IPS DF 19.7 (cell line): ENCODE measurements around the gene CALN1.

ENCODE experiments used
- DNase-seq: peaks from one replicate; pipeline ENCODE4 v3.0.0-alpha.2; 2013; ENCODE audit warnings: low read depth, low spot score

The CALN1 gene

DNA sequence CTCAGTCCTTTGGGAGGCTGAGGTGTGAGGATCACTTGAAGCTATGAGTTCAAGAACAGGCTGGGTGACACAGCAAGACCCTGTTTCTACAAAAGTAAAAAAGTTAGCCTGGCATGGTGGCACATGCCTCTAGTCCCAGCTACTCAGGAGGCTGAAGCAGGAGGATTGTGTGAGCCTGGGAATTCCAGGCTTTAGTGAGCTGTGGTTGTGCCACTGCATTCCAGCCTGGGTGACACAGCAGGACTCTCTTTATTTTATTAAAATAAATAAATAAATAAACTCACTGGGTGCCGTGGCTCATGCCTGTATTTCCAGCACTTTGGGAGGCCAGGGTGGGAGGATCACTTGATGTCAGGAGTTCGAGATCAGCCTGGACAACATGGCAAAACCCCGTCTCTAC, 607.9 kb downstream of the CALN1 start:
- no peak for DNase-seq

DNA sequence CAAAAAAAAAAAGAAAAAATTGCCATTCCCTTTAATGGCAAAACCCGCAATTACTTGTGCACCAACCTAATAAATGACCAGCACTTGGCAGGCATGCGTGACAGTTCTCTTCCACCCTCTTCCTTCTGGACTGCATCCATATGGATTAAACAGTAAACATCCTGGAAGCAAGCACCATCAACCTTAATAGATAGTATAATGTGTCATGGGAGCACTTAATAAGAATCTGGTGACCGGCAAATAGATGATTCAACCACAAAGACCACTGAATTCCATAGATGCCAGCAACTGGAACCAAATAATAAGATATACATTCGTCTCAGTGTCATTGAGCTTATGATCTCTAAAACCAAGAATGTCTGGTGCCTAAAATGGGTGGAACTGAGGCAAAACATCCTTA, 610.2 kb downstream of the CALN1 start:
- no peak for DNase-seq

DNA sequence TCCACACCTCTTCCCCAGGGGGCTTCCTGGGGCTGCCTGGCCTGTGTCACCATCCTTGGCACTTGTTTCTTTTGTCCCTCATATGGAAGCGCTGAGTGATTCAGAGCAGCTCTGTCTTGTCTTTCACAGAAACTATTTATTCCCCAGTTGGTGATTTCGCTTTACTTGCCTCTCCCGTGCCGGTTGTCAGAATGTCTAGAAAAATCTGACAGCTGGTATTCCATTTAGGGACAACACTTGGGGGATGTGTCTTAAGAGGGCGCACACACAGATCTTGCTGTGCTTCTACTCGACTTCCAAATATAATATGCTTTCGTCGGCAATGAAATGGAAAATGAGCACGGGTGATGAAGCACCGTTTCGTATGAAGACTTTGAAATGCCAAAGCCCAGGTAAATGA, 611.8 kb downstream of the CALN1 start:
- no peak for DNase-seq

DNA sequence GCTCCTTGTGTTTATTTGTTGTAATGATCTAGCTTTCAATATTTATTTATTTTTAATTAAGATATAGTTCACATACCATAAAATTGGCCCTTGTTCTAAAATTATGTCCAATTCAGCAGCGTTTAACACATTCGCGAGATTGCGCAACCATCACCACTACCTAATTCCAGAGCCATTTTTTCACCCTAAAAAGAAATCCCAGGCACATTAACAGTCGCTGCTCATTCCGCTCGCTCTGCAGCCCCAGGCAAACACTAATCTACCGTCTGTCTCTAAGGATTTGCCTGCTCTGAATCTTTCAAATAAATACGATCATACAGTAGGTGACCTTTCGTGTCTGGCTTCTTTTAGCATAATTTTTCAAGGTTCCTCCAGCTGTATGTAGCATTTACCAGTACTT, 616.7 kb downstream of the CALN1 start:
- DNase-seq, result no peak

DNA sequence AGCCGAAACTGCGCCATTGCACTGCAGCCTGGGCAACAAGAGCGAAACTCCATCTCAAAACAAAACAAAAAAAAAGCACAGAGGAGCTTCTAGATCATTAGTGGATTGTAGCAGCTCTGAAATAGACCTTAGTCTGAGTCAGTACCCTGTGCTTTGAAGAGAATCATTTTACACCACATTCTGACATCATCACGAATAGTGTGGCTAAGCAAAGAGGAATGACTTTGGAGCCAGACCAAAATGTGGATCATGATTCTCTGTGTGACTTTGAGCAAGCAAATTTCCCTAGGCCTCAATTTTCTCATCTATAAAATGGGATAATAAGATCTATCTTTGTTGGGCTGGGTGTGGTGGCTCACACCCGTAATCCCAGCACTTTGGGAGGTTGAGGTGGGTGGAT, 618.9 kb downstream of the CALN1 start:
- no peak for DNase-seq

DNA sequence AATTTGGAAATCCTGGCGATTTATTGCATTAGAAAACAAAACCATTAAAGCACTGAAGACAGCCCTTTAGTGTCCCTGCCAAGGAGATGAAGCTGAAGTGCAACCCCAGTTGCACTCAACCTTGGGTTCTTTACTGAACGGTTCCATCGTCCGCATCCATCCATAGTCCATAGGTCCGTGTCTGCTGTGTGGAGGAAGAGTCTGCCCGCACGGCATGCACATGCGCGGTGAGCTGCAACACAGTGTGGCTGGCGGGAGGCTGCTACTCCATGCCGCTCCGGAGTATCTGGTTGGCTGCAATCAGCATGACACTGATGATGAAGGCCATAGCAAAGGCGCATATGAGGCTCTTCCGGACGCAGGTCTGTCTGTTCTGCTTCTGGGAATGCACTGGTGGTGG, 624.6 kb downstream of the CALN1 start:
- DNase-seq, result no peak

DNA sequence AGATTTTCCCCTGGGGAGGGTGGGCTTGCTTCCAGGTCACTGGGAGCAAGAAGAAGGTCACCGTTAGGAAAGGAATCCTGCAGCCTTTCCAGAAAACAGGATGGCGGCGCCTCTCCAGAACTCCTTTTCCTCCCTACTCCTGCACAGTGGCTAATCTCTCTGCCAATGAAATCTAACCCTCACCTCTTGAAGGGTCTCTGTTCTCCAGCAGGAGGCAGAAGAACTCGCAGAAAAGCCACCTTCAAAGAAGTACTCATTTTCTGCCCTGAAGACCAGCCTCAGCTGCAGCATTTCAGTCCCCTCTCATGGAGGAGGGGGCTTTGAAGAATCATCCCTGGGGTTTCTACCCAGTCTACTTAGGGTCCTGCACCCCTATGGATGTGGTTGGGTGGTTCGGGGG, 626.9 kb downstream of the CALN1 start:
- DNase-seq, result no peak

DNA sequence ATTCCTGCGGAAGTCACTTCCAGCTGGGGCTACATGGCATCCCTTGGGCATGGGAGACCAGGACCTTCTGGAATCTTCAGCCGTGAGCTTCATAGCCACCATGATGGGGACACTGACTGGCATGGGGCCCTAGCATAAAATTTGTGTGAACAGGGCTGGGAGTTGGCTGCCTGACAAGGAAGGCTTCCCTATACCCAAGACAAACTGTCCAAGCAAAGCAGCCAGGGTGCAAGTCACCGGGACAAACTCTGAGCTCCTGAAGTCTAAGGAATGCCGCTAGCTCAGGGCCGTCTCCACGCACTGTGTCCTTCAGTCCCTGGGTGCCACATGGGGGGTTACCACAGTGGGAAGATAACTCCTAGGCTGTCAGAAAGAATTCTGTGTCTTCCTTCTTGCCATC, 627.4 kb downstream of the CALN1 start:
- DNase-seq, result no peak

DNA sequence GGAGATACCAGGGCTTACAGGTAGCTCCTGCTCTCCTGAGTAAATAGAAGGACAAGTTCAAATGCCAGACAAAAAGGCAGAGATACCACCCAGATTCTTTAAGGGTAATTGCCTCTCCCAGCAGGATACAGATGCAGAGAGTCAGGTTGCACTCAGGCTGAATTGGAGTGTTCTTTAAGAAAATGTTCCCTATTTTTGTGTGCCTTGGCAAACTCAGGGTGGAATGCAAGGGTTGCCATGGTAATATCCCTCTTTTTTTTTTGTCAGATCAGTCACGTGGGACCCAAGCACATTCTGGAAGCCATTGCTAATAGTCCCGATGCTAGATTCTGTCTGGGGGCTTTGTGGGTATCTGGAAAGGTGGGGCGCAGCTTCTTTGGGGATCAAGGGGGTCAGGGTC, 628.0 kb downstream of the CALN1 start:
- peak; percentile 59 for DNase-seq

DNA sequence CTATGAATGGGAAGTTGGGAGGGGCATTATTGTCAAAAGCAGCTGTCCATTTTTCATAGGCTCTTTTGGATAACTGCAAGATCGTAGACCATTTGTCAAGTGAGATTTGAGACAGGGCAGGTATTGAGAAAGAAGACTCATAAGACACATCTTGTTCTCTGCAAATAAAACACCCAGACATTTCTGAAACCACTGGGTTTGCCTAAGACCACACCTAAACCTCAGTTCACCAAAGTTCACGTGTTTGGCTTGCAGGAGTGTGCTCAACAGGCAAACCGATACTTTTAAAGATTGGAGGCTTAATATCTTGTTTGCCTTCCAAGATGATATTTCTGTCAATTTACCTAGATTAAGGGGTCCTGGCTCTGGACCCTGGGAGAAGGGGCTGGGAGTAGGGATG, 628.4 kb downstream of the CALN1 start:
- DNase-seq, result no peak

DNA sequence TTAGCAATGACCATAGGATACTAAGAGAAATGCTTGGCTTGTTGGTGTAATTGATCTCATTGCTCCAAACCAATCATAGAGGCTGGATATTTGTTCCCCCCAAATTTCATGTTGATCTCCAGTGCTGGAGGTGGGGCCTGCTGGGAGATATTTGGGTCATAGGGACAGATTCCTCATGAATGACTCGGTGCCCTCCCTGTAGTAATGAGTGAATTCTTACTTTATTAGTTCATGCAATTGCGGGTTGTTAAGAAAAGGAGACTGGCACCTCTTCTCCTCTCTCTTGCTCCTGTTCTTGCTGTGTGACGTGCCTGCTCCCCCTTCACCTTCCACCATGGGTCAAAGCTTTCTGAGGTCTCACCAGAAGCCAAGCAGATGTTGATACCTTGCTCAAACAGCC, 630.1 kb downstream of the CALN1 start:
- no peak for DNase-seq

DNA sequence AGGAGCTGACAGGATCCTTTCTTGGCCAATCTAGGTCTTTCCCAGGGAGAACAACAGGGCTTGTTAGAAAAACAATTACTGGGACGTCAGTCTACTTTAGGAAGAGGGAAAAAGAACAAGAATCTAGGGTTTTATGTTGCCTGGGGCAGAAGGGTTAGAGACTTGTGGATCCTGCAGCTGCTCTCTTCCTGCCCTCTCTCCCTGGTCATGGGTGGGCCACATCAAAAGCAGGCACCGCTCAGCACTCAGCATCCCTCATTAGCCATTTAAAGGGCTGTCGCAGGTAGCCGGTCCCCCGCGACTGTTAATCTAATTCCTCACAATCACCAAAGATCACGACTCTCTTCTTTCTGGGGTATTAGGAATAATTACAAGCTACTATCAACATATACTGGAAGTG, 631.9 kb downstream of the CALN1 start:
- DNase-seq, result no peak

DNA sequence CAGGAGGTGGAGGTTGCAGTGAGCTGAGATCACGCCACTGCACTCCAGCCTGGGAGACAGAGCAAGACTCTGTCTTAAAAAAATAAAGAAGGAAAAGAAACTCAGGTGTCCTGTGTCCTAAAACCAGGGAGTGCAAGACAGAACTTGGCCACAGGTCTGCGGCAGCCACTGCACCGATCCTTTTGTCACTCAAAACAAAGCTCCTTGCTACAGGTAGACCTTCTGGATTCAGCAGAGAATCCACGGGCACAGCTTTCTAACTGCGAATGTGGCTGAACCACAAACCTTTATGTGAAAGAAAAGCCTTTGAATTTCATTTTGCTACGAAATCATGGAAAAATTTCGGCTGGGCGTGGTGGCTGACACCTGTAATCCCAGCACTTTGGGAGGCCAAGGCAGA, 634.9 kb downstream of the CALN1 start:
- DNase-seq, result no peak

DNA sequence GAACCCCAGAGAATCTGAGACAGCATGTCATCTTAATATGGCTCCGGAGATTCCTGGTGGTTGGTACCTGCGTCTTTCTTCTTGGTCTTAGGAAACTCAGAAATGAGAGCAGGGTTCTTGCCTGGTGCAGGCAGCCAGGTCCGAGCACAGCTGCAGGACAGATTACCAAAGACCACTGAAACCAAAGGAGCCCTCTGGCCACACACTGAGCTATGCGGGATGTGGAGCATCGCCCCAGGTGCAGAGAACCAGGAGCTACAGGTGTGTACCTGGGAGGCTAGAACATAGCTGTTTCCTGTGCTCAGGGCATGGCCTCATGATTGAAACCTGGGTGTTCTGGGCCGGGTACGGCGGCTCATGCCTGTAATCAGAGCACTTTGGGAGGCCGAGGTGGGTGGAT, 635.4 kb downstream of the CALN1 start:
- no peak for DNase-seq

DNA sequence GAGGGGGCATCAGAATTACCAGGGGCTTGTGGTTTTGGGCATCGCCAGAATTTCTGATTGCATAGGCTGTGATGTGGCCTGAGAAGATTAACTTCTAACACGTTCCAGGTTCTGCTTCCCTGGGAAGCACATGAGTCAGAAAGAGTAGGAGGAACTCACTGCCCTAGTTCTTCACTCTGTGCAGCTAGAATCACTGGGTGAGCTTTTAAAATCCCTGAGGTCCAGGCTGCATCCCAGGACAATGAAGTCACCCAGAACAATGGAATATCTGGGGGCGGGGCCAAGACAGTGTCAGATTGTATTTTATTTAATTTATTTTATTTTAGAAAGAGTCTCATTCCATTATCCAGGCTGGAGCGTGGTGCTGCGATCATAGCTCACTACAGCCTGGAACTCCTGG, 636.5 kb downstream of the CALN1 start:
- DNase-seq, result no peak

DNA sequence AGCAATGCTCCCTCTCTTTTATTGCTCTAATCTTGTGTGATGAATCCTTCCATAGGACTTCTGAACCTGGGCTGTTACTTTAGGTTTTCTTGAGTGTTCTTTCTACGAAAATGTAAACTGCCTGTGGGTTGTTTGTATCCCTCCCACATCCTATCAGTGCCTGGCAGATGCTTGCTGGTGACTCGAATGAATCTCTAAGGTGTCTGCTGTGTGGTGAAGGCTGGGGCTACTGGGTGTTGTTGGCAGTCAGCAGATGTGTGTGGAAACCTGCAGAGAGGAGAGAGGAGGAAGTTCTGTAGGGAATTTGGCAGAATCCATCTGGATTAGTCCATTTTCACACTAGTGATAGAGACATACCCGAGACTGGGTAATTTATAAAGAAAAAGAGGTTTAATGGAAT, 639.4 kb downstream of the CALN1 start:
- no peak for DNase-seq

DNA sequence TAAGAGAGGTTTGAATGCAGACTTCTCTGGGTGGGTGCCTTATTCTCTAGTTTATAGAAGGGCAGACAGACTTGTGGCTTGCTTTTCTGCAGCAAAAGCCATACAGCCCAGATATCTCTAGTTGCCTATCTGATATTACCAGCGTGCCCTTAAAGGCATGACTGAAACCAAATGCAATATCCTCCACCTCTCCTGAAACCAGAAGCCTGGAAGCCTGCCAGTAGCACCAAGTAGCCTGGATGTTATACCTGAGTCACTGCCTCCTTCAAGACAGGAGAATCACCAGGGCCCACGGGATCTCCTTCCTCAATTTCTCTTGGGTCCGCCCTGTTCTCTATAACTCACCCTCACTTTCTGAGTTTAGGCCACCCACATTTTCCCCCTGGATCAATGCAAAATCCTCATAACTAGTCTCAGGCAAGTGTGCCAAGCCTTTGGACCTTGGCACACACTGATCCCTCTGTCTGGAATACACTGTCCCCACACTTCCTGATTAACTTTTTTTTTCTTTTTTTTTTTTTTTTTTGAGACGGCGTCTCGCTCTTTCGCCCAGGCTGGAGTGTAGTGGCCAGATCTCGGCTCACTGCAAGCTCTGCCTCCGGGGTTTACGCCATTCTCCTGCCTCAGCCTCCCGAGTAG, 641.8 kb downstream of the CALN1 start:
- no peak for DNase-seq

DNA sequence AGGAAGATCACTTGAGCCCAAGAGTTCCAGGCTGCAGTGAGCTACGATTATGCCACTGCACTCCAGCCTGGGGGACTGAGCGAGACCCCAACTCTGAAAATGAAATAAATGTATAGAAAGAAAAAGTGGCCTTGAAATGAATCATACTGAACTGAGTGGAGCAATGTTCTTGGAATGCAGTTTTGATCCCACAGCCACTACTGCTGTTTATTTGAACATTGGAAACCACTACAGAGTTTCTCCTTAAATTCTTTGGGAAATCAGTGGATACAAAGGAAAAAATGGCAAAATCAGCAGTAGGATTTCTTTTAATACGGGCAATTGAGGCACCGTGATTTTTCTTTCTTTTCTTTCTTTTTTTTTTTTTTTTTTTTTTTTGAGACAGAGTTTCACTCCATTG, 642.8 kb downstream of the CALN1 start:
- no peak for DNase-seq

DNA sequence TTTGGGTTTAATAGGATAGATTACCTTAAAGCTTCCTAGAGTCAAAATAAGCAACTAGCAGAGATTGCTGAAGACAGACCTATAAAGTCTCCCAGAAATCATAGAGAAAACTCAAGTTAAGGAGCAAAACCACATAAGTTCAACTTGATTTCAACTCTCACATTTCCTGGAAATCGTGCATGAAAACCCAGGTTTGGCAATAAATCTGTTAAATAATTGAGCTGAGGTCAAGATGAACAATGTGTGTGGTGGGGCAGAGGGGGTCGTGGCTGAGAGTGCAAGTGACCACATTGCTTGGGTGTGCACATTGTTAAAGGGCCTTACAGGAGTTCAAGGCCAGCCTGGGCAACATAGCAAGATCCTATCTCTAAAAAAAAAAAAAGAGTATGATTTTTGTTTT, 643.7 kb downstream of the CALN1 start:
- no peak for DNase-seq

DNA sequence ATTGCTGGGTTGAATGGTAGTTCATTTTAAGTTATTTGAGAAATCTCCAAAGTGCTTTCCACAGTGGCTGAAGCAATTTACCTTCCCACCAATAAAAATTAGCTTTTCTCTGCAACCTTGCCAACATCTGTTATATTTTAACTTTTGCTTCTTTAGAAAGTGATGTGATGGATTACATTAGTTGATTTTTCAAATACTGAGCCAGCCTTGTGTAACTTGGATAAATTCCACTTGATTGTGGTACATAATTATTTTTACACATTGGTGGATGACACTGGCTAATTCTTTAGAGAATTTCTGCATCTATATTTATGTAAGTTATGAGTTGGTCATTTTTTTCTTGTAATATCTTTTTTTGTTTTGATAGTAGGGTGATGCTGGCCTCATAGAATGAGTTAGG, 646.1 kb downstream of the CALN1 start:
- no peak for DNase-seq

DNA sequence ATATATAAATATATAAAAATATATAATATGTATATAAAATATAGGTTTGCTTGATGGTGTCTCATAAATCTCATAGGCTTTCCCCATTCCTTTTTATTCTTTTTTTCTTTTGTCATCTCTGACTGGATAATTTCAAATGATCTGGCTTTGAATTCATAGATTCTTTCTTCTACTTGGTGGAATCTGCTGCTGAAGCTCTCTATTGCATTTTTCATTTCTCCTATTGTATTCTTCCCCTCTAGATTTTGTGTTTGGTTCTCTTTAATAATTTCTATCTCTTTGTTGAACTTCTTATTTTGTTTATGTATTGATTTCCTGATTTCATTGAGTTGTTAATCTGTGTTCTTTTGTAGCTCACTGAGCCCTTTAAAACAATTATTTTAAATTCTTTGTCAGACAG, 650.8 kb downstream of the CALN1 start:
- no peak for DNase-seq

DNA sequence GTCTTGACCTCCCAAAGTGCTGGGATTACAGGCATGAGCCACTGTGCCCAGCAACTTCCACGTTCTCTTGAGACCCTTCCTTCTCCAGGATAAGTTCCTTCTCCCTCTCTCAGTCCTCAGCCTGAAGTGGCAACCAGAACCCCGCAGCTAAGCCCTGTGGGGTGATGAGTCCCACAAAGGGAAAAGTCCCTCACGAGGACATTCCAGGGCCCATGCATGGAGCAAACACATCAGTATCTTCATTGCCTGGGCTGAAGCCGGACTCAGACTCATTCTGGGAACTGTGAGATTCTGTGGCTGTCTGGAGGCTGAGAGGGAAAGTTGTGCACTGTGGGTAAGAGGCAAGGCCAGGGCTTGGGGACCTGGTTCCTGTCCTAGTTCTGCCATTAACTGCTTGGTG, 657.3 kb downstream of the CALN1 start:
- DNase-seq, result no peak

DNA sequence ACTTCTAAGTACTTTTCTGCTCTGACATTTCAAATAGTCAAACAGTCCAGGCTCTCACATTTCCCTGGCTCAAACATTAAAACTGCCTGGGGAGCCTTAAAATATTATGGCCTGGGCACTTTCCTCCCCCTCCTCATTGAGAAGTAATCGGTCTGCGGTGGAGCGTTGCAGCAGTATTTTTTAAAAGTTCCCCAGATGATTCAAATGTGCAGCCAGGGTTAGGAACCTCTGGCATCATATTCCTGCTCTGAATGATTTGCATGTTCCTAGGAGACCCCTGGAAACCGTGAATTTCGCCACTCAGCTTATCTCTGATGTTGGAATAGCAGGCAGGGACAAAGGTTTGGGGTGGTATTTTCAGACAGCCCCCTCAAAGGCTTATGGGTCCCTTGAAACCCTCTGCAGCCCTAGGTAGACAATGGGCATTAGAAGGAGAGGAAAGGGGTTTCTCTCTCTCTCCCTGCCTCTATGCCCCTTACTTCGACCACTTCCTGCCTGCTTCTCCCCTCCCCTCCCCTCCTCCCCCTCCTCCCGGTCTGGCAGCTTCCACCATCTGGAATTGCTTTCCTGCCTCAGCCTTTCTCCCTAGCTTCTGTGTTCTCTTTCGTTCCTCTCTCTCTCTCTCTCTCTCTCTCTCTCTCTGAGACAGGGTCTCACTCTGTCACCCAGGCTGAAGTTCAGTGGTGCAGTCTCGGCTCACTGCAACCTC, 658.0 kb downstream of the CALN1 start:
- no peak for DNase-seq

DNA sequence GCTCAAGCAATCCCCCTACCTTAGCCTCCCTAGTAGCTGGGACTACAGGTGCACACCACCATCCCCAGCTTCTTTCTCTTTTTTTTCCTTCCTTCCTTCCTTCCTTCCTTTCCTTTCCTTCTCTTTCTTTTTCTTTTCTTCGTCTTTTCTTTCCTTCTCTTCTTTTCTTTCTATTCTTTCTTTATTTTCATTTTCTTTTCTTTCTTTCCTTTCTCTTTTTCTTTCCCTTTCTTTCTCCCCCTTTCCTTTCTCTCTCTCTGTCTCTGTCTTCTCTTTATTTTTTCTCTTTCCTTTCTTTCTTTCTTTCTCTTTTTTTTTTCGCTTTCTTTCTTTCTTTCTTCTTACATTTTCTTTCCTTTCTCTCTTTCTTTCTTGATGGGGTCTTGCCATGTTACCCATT, 658.9 kb downstream of the CALN1 start:
- no peak for DNase-seq
